ENCODE data around the gene SLCO3A1. TPM values are rescaled to one million over a fixed set of nuclear protein-coding genes. Genes with fewer than 3 reads are reported as not detected.

The SLCO3A1 gene
- total and polyA plus RNA-seq, 2 of the 8 experiments (the other 6 are each of a cell fraction or from before 2014, with no cell fraction given) = 15.1 to 20.4 TPM

- Histone ChIP-seq H3K4me3 (ENCODE audit: extremely low read depth in 1 of 4, insufficient read depth in 2 of 4, low read depth in 3 of 4, low read length in 4 of 4) (no peak overlapping the region), H2AK5ac (ENCODE audit: low read depth, low read length) (no peak overlapping the region), H4K20me1 (replicated peaks in 1 of 2; ENCODE audit: control insufficient read depth in 1 of 2, insufficient read depth in 2 of 2, low read length in 2 of 2) (peaks cover 0 to 3% of the 10 kb centered on the region in 2 experiments), H3K56ac (replicated peaks; ENCODE audit: insufficient read length, low read depth, low read length) (no peak overlapping the region), H3K27ac (ENCODE audit: low read depth, low read length) (no peak overlapping the region), H4K8ac (ENCODE audit: extremely low read depth, insufficient read depth, low read length) (no peak overlapping the region), H3K79me2 (ENCODE audit: control insufficient read depth in 1 of 2, insufficient read depth in 2 of 2, low read length in 2 of 2) (peaks cover 0 to 29% of the 10 kb centered on the region in 2 experiments; a peak in 2 of 4 replicates), H3K4me1 (replicated peaks in 1 of 4; ENCODE audit: control insufficient read depth in 3 of 4, insufficient read depth in 4 of 4, low read length in 3 of 4) (peaks cover 0 to 13% (median 9%) of the 10 kb centered on the region in 4 experiments; a peak in 6 of 7 replicates), H2BK120ac (replicated peaks; ENCODE audit: low read depth, low read length) (no peak overlapping the region), H3K36me3 (ENCODE audit: control insufficient read depth in 2 of 4, insufficient read depth in 4 of 4, low read length in 3 of 4) (no peaks in the 10 kb centered on the region), H4K5ac (ENCODE audit: insufficient read length, low read depth, low read length) (no peak overlapping the region), H3K14ac (ENCODE audit: insufficient read length) (no peak overlapping the region), H3K9ac (replicated peaks in 1 of 4; ENCODE audit: extremely low read depth in 1 of 4, low read depth in 3 of 4, low read length in 3 of 4) (no peak overlapping the region), H3K4me2 (ENCODE audit: insufficient read depth in 1 of 2, low read depth in 2 of 2, low read length in 2 of 2) (no peak overlapping the region), H3K4ac (replicated peaks; ENCODE audit: insufficient read length, low read depth, low read length) (no peak overlapping the region), H3K79me1 (ENCODE audit: low read depth, low read length) (peaks cover 8% of the 10 kb centered on the region), H3K27me3 (replicated peaks in 1 of 4; ENCODE audit: control insufficient read depth in 3 of 4, extremely low read depth in 1 of 4, insufficient read depth in 3 of 4, low read length in 3 of 4) (no peaks in the 10 kb centered on the region), H4K91ac (replicated peaks; ENCODE audit: insufficient read length, low read length) (no peak overlapping the region), H2BK20ac (ENCODE audit: low read length) (no peak overlapping the region), H2BK12ac (ENCODE audit: low read depth, low read length) (no peak overlapping the region), H3K23ac (ENCODE audit: insufficient read length) (no peak overlapping the region), H3K23me2 (ENCODE audit: low read depth, low read length) (no peaks in the 10 kb centered on the region), H3K9me3 (ENCODE audit: insufficient read depth in 2 of 2, low read depth in 1 of 2, low read length in 1 of 2) (no peaks in the 10 kb centered on the region), H3K18ac (ENCODE audit: extremely low read depth, low read length) (no peak overlapping the region), H2BK5ac (ENCODE audit: low read depth, low read length) (0 out of 2 replicates have a peak overlapping the region, but pooled peaks have one; percentile 6), H2BK15ac (ENCODE audit: low read length) (no peak overlapping the region), H2AFZ (ENCODE audit: low read length) (no peak overlapping the region)
- no peak for TF ChIP-seq BCL11A (IDR thresholded peaks at IDR 0.05; ENCODE audit: low read depth in 2 of 2, low read length in 2 of 2)
- no peak for TF ChIP-seq EGR1 (IDR thresholded peaks at IDR 0.05; ENCODE audit: borderline replicate concordance, low read depth, low read length)
- TF ChIP-seq, protein P1, sequence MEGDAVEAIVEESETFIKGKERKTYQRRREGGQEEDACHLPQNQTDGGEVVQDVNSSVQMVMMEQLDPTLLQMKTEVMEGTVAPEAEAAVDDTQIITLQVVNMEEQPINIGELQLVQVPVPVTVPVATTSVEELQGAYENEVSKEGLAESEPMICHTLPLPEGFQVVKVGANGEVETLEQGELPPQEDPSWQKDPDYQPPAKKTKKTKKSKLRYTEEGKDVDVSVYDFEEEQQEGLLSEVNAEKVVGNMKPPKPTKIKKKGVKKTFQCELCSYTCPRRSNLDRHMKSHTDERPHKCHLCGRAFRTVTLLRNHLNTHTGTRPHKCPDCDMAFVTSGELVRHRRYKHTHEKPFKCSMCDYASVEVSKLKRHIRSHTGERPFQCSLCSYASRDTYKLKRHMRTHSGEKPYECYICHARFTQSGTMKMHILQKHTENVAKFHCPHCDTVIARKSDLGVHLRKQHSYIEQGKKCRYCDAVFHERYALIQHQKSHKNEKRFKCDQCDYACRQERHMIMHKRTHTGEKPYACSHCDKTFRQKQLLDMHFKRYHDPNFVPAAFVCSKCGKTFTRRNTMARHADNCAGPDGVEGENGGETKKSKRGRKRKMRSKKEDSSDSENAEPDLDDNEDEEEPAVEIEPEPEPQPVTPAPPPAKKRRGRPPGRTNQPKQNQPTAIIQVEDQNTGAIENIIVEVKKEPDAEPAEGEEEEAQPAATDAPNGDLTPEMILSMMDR (IDR thresholded peaks at IDR 0.05; ENCODE audit: control extremely low read depth in 1 of 3, insufficient read depth in 1 of 3, low read depth in 1 of 3, low read length in 3 of 3) = no peak
- TF ChIP-seq SIRT6 (IDR thresholded peaks at IDR 0.05; ENCODE audit: low read length) = no peak
- no peak for TF ChIP-seq NRF1 (IDR thresholded peaks at IDR 0.05; ENCODE audit: low read depth, low read length)
- no peak for TF ChIP-seq BACH1 (IDR thresholded peaks at IDR 0.05; ENCODE audit: low read length)
- no peak for TF ChIP-seq CEBPB (IDR thresholded peaks at IDR 0.05; ENCODE audit: low read depth, low read length)
- no peak for TF ChIP-seq CHD2 (IDR thresholded peaks at IDR 0.05; ENCODE audit: low read length)
- TF ChIP-seq SP4 (IDR thresholded peaks at IDR 0.05; ENCODE audit: low read length) = no peak
- TF ChIP-seq MAFK (IDR thresholded peaks at IDR 0.05; ENCODE audit: low read depth, low read length) = no peak
- no peak for TF ChIP-seq SAP30 (IDR thresholded peaks at IDR 0.05; ENCODE audit: insufficient read depth, insufficient replicate concordance, low read length)
- POLR2A ChIA-PET (ENCODE audit: partially characterized antibody) = no interaction called here
- FAIRE-seq (no peak), DNase-seq (ENCODE audit: low read depth in 1 of 2, low spot score in 2 of 2) (no peak)
- CTCF ChIA-PET (ENCODE audit: partially characterized antibody) = interaction anchor here (0.8 to 10.1 kb wide), 5 partner anchors 13 to 215 kb away, joined by 3 to 108 read pairs (median 5); partner anchors contain the start of gene SLCO3A1
- WGBS, 2 experiments (ENCODE audit: extremely low coverage in 1 of 2, insufficient coverage in 1 of 2, insufficient read length in 1 of 2, insufficient replicate concordance in 2 of 2, low coverage in 1 of 2, low lambda C conversion rate in 2 of 2, missing lambda C conversion rate in 1 of 2) = 89% methylated on average over 9 of the region's 9 CpGs; no CpG with 5 or more reads in 1 of the 2 experiments
Observed at GRCh38 chr15:91864664-91865063, 11.2 kb downstream of the SLCO3A1 start.
